ENCODE data around the gene COPZ2.

The COPZ2 gene

GRCh38 chr17:48051283-48051682 lies 13.7 kb upstream of the COPZ2 start:
- Histone ChIP-seq H3K27ac (ENCODE audit: low read depth, low read length, poor library complexity, severe bottlenecking) (peak overlapping the region; percentile 79), H2AFZ (ENCODE audit: low read length) (no peak overlapping the region), H3K9me2 (ENCODE audit: low read depth, low read length) (no peaks in the 10 kb centered on the region), H3K9ac (ENCODE audit: low read length) (no peak overlapping the region), H3K27me3 (ENCODE audit: insufficient read depth, low read length) (no peaks in the 10 kb centered on the region), H3K79me2 (ENCODE audit: insufficient read depth, low read length) (peaks cover 18% of the 10 kb centered on the region), H3K4me3 (ENCODE audit: low read depth, low read length, poor library complexity, severe bottlenecking) (no peak overlapping the region), H3K9me3 (ENCODE audit: low read length) (no peaks in the 10 kb centered on the region), H3K4me2 (ENCODE audit: low read length) (peak overlapping the region; percentile 55; the same call in 1 of the 2 replicates), H4K20me1 (ENCODE audit: insufficient read depth, low read length) (no peaks in the 10 kb centered on the region), H3K36me3 (ENCODE audit: insufficient read depth, low read length) (peaks cover 55% of the 10 kb centered on the region), H3F3A (ENCODE audit: insufficient read depth, low read length) (no peaks in the 10 kb centered on the region), H3K4me1 (ENCODE audit: insufficient read depth, low read length, severe bottlenecking) (peaks cover 82% of the 10 kb centered on the region)
- no peak for TF ChIP-seq EZH2 (IDR thresholded peaks at IDR 0.05; ENCODE audit: borderline replicate concordance, low read length)
- no peak for TF ChIP-seq CTCF (IDR thresholded peaks at IDR 0.05; ENCODE audit: low read length)

DNA sequence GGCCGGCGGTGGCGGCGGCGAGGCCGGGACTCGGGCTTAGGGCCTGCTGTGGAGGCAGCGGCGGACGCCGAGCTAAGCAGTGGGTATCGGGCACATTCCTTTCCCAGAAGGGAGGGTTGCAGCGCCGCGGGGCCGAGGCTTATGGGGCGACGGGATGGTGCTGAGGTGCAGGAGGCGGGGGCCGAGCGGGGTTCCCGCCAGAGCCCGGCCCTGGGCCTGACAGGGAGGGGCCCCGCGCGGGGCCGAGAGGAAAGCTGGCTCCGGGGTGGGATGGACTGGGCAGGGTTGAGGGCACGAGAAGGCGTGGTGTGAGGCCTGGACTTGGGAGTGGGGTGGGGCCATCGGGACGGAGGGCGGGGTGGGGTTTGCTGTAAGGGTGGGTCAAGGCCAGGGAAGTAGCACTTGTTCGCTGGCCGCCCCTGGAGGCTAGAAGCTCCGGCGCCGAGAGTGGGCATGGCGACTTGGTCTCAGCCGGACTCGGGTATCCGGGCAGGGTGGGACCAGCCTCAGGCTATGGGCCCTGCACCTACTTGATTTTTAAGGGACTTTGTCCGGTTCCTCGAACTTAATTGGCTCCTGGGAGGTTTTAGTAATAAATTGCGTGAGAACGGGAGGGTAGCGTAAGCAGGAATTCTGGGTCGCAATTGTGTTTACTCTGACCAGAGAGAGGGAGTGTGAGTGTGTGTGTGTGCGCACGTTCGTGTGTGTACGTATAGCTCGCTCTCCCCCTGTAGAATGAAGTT lies 11.0 kb upstream of the COPZ2 start:
- Histone ChIP-seq H3K36me3 (ENCODE audit: insufficient read depth, low read length) (peaks cover 33% of the 10 kb centered on the region; the same call in 1 of the 2 replicates), H3K4me2 (ENCODE audit: low read length) (peak overlapping the region; percentile 75), H2AFZ (ENCODE audit: low read length) (no peak overlapping the region), H3K27ac (ENCODE audit: low read depth, low read length, poor library complexity, severe bottlenecking) (peak overlapping the region; percentile 79), H3K27me3 (ENCODE audit: insufficient read depth, low read length) (no peaks in the 10 kb centered on the region), H3K9ac (ENCODE audit: low read length) (peak overlapping the region; percentile 87), H3K9me2 (ENCODE audit: low read depth, low read length) (no peaks in the 10 kb centered on the region), H3K4me3 (ENCODE audit: low read depth, low read length, poor library complexity, severe bottlenecking) (peak overlapping the region; percentile 84), H3F3A (ENCODE audit: insufficient read depth, low read length) (no peaks in the 10 kb centered on the region), H3K9me3 (ENCODE audit: low read length) (no peaks in the 10 kb centered on the region), H3K4me1 (ENCODE audit: insufficient read depth, low read length, severe bottlenecking) (peaks cover 56% of the 10 kb centered on the region), H3K79me2 (ENCODE audit: insufficient read depth, low read length) (peaks cover 18% of the 10 kb centered on the region), H4K20me1 (ENCODE audit: insufficient read depth, low read length) (no peaks in the 10 kb centered on the region)
- no peak for TF ChIP-seq CTCF (IDR thresholded peaks at IDR 0.05; ENCODE audit: low read length)
- TF ChIP-seq EZH2 (IDR thresholded peaks at IDR 0.05; ENCODE audit: borderline replicate concordance, low read length): no peak

DNA sequence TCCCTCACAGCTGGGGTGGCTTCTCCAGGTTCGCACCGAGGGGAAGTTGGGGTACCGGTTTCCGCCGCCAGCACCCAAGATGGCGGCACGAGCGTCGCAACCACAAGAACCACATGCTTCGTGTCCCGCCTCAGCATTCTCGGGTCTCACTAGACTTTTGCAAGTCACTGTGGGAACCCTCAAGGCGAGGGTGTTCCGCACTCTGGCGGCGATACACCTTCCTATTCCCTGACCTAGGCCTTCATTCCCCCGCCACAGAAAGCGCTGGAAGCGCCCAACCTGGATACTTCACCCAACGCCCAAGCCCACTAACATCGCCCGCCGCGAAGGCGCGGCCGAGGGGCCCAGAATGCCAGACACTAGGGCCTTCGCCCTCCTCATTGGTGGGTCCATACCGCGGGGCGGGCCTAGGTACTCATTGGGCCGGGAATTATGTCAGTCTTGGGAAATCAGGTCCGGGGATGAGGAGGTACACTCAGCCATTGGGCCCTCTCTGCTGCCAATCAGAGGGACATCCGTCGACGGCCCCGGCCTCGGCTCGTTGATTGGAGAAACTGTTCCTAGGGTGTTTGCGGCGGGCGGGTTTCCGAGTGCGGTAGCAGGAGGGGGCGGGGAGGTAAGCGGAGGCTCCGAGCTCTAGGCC lies 10.3 kb upstream of the COPZ2 start, which contains the start of gene NFE2L1:
Gene NFE2L1, plus strand, starts transcription at position 619 of the 643 bp plus-strand sequence. CDS start 2,760 bp downstream, outside the sequence.
- no peaks in the 10 kb centered on the region for H3K9me3 ChIP-seq (ENCODE audit: low read length)
- peak within 1 kb of the TSS; percentile 87 for H3K9ac ChIP-seq (ENCODE audit: low read length)
- peak within 1 kb of the TSS; percentile 79 for H3K27ac ChIP-seq (ENCODE audit: low read depth, low read length, poor library complexity, severe bottlenecking)
- no peaks in the 10 kb centered on the region for H4K20me1 ChIP-seq (ENCODE audit: insufficient read depth, low read length)
- H3K79me2 ChIP-seq (ENCODE audit: insufficient read depth, low read length): peaks cover 14% of the 10 kb centered on the region
- no peaks in the 10 kb centered on the region for H3K9me2 ChIP-seq (ENCODE audit: low read depth, low read length)
- H3K4me2 ChIP-seq (ENCODE audit: low read length): peak within 1 kb of the TSS; percentile 84
- no peaks in the 10 kb centered on the region for H3K27me3 ChIP-seq (ENCODE audit: insufficient read depth, low read length)
- H3K4me3 ChIP-seq (ENCODE audit: low read depth, low read length, poor library complexity, severe bottlenecking): peak within 1 kb of the TSS; percentile 84
- no peaks in the 10 kb centered on the region for H3F3A ChIP-seq (ENCODE audit: insufficient read depth, low read length)
- no peak within 1 kb of the TSS for H2AFZ ChIP-seq (ENCODE audit: low read length)
- peaks cover 26% of the 10 kb centered on the region; the same call in 1 of the 2 replicates for H3K36me3 ChIP-seq (ENCODE audit: insufficient read depth, low read length)
- no peak for TF ChIP-seq CTCF (IDR thresholded peaks at IDR 0.05; ENCODE audit: low read length)
- no peak for TF ChIP-seq EZH2 (IDR thresholded peaks at IDR 0.05; ENCODE audit: borderline replicate concordance, low read length)
- H3K4me1 ChIP-seq (ENCODE audit: insufficient read depth, low read length, severe bottlenecking): peaks cover 49% of the 10 kb centered on the region

Data from OCI-LY1 (cell line).